ENCODE measurements around the gene MFAP5. TPM values are rescaled to one million over a fixed set of nuclear protein-coding genes. Genes with fewer than 3 reads are reported as not detected.

Gene MFAP5
- total RNA-seq: 100 to 1,000 TPM; 168 to 563 (median 480) TPM

GRCh38 chr12:8662593-8662992 lies at the start of gene MFAP5:
MFAP5 (minus strand) TSS chr12:8662826; CDS start chr12:8662104, 722 bp downstream.
- TF ChIP-seq CTCF (IDR thresholded peaks at IDR 0.05; ENCODE audit: low read depth): no peak

- no peak for TF ChIP-seq CTCF (IDR thresholded peaks at IDR 0.05; ENCODE audit: low read depth)
Measured at GRCh38 chr12:8709124-8709830, 46.7 kb upstream of the MFAP5 start.

GRCh38 chr12:8702159-8702558 lies 39.5 kb upstream of the MFAP5 start:
- no peak for TF ChIP-seq CTCF (IDR thresholded peaks at IDR 0.05; ENCODE audit: low read depth)

GRCh38 chr12:8701046-8701660 lies 38.5 kb upstream of the MFAP5 start:
- no peak for TF ChIP-seq CTCF (IDR thresholded peaks at IDR 0.05; ENCODE audit: low read depth)

GRCh38 chr12:8699714-8700113 lies 37.1 kb upstream of the MFAP5 start:
- TF ChIP-seq CTCF (IDR thresholded peaks at IDR 0.05; ENCODE audit: low read depth): no peak

GRCh38 chr12:8698879-8699278 lies 36.3 kb upstream of the MFAP5 start:
- no peak for TF ChIP-seq CTCF (IDR thresholded peaks at IDR 0.05; ENCODE audit: low read depth)

- TF ChIP-seq CTCF (IDR thresholded peaks at IDR 0.05; ENCODE audit: low read depth): no peak
Measured at GRCh38 chr12:8698132-8698851, 35.7 kb upstream of the MFAP5 start.
